ENCODE data around the gene MYO1B.
A peak's percentile ranks its signal among the peaks of the same experiment; 100 is the strongest.

Gene MYO1B

DNA sequence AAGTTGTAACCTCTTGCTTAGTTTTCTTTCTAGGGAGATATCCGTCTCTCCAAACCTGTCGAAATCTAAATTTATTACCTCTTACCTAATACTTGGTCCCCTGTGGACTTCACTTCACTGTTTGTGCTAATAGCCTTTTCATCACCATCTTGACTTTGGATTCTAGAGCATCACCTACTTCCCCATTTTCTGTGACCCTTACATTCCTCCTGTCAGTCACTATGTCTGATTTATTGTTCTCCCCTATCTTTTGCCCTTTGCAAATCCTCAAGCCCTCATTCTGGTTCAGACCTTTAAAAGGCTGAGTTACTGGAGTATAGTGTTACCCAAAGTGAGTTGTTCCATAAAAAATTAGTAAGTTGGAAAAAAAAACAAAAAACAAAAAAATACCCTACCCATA lies 7.5 kb downstream of the MYO1B start:
- no peak overlapping the region for H3K4me3 ChIP-seq (replicated peaks in 1 of 2; ENCODE audit: low read depth in 2 of 2, low read length in 2 of 2)
- TF ChIP-seq CTCF (IDR thresholded peaks at IDR 0.05; ENCODE audit: low read depth, low read length) = no peak
- no peak for DNase-seq (ENCODE audit: low read depth in 2 of 2)

DNA sequence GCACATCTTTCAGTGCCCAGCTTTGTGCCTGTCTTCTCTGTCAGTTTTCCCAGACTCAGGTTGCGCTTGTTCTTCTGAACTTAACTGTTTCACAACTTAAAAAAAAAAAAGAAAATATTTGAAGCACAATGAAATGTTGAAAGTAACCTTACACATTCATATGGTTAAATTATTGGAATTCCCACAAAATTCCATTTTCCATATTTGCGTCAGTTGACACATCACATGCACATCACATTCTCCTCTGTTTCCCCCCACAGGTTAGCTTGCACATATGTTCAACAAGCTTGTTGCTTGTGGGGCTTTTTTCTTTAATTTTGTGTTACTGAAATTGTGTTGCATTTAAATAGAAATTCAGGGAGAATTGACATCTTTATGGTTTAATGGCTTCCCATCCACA lies 8.3 kb downstream of the MYO1B start:
- no peak for DNase-seq (ENCODE audit: low read depth in 2 of 2)
- no peak for TF ChIP-seq CTCF (IDR thresholded peaks at IDR 0.05; ENCODE audit: low read depth, low read length)

DNA sequence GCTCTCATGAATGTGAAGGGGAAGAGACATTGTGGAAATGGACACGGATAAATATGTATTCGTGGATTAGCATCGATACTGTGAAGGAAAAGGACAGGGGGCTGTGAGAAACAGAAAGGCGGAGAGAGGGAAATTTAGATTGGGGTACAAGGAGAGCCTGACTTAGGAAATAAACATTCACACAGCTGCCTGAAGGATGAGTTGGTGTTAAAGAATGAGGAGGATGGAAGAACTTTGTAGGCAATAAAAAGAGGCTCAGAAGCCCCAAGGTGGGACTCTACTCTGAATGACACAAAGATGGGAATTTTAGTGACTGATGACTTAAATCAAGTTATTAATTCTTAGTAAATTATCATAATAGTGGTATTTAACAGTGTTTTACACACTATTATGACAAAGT lies 10.1 kb downstream of the MYO1B start:
- H3K4me3 ChIP-seq (replicated peaks in 1 of 2; ENCODE audit: low read depth in 2 of 2, low read length in 2 of 2) = no peak overlapping the region
- peak in 1 of 2 donors; percentile 40 for DNase-seq (ENCODE audit: low read depth in 2 of 2)
- TF ChIP-seq CTCF (IDR thresholded peaks at IDR 0.05; ENCODE audit: low read depth, low read length) = no peak

More for the DNA sequence above, 8.3 kb downstream of the MYO1B start:
- no peak overlapping the region for H3K4me3 ChIP-seq (replicated peaks in 1 of 2; ENCODE audit: low read depth in 2 of 2, low read length in 2 of 2)

DNA sequence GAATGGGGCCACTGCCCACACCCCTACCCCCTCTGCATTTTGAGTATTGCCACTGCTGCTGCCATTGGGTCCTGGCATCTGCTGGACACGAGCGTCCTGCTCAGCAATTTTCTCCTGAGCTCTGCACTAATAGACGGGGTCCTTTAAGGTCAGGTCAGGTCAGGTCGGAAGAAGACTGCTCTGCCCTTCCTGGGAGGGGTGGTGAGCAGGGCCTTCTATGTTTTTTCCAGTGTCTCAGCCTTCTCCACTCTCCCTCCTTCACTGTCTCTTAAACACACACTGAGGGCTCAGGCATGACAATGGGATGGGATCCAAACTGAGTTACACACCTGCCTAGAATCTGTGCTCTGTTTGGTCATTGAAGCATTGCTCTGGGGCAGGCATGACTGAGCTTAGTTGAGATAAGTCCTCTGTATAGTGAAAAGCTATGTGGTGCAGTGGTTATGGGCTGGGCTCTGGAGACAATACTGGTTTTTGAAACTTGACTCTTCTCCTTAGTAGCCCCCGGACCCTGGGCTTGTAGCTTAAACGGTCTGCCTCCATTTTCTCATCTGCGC lies 10.6 kb downstream of the MYO1B start:
- no peak for TF ChIP-seq CTCF (IDR thresholded peaks at IDR 0.05; ENCODE audit: low read depth, low read length)
- H3K4me3 ChIP-seq (replicated peaks in 1 of 2; ENCODE audit: low read depth in 2 of 2, low read length in 2 of 2) = no peak overlapping the region
- no peak for DNase-seq (ENCODE audit: low read depth in 2 of 2)

DNA sequence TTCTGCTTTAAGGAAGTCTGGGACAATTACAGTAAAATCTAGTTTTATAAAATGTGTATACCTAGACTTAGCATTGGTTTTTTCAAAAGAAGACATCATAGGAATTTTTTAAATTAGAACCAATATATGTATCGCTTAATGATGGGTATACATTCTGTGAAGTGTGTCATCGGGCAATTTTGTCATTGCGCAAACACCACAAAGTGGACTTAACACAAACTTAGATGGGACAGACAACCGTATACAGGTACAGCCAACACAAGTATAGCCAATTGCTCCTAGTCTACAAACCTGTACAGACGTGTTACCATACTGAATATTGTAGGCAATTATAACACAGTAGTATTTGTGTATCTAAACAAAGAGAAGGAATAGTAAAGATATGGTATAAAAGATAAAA lies 12.7 kb downstream of the MYO1B start:
- no peak for DNase-seq (ENCODE audit: low read depth in 2 of 2)
- TF ChIP-seq CTCF (IDR thresholded peaks at IDR 0.05; ENCODE audit: low read depth, low read length) = no peak
- H3K4me3 ChIP-seq (replicated peaks in 1 of 2; ENCODE audit: low read depth in 2 of 2, low read length in 2 of 2) = no peak overlapping the region

GRCh38 chr2:191258996-191259395 lies 13.8 kb downstream of the MYO1B start:
- no peak for DNase-seq (ENCODE audit: low read depth in 2 of 2)
- H3K4me3 ChIP-seq (replicated peaks in 1 of 2; ENCODE audit: low read depth in 2 of 2, low read length in 2 of 2) = no peak overlapping the region
- no peak for TF ChIP-seq CTCF (IDR thresholded peaks at IDR 0.05; ENCODE audit: low read depth, low read length)

DNA sequence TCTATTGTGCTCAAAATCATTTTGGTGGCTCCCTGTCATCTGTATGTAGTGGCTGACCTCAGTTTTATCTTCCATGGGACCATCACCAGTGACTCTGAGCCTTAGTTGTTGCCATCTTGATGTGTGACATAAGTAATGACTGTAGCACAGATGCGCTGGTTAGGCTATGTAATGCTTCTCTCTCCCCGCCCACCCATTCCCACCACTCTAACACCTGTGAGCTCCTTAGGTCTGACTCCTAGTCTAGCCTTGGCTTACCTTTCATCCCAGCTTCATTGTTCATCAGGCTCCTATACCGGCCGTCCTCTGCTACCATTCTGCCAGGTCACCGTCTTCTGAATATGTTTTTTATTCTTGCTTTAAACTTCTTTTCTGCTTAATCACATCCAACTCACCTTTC lies 17.2 kb downstream of the MYO1B start:
- H3K4me3 ChIP-seq (replicated peaks in 1 of 2; ENCODE audit: low read depth in 2 of 2, low read length in 2 of 2) = no peak overlapping the region
- no peak for TF ChIP-seq CTCF (IDR thresholded peaks at IDR 0.05; ENCODE audit: low read depth, low read length)
- DNase-seq (ENCODE audit: low read depth in 2 of 2) = peak; percentile 17 to 65
